Stimulated activated CD4-positive, alpha-beta T cell treated with anti-CD3 and anti-CD28 coated beads, Interleukin-15, amount 100 ng/mL, for 24 hours (primary cell): ENCODE results near the gene PKP4.

Experiments used
- DNase-seq: peaks from one replicate; pipeline ENCODE4 v3.0.0-alpha.2; 2020

The PKP4 gene

DNA sequence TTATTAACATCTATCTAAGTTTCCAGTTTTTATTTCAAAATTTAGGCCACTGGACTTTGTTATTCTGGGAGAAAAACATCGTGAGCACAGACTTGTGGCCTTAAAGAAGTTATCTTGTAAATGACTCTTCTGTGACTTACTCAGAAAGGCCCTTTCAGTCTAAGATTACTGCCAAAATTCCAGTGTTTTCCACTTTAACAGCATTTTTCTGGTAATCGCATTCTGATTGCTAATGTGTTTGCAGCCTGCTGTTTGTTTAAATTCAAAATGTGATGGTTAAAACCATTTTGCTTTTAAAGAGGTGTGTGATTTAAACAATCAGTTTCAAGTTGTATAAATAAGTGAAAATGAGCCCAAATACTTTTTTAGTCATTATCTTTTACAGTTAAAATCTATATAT lies 201.6 kb downstream of the PKP4 start:
- DNase-seq, result no peak

DNA sequence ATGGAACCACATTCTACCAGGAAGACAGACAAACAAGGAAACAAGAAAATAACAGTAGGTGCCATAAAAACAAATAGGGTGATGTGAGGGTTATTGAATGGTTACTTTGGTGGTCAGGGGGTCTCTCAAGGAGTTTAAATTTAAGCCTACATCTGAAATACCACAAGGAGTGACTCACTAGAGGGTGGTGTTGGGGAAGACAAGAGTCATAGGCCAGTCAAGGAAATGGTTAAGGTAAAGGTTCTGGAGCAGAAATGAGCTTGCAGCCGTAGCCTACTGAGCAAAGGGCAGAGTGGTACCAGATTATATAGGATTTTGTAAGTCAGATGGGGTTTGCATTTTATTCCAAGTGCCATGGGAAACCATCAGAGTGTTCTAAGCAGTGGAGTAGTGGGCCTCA lies 202.7 kb downstream of the PKP4 start:
- no peak for DNase-seq

DNA sequence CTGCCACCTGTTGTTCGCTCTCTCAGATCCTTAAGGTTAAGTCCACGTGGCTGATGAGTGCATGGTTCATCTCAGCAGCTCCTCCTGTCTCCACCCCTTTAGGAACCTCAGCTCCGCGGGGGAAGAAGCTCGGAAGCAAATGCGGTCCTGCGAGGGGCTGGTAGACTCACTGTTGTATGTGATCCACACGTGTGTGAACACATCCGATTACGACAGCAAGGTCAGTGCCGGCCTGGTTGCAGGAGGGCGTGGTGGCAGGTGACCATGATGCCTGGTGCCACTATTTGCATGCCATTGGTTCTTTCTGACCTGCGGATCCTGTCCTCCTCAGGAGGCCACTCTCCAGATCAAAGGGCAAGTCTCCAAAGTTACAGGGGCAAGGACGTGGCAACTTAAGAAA lies 204.5 kb downstream of the PKP4 start:
- DNase-seq, result no peak

DNA sequence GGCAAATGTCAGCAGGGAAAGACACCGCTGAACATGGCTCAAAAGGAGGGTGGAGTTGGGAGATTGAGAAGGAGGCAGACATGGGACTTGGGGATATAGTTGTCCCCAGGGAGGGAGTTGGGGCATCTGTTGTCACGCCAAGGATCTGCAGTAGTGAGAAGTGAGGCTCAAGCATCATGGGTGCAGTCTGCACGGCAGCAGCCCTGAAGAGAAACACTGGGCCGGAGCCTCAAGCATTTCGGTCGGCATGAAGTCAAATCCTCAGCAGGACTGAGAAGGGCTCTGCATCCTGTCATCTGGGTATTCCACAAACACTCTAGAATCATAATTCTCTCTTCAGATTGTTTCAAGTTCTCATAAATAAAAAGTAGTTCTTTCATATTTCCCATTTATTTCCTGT lies 205.7 kb downstream of the PKP4 start:
- DNase-seq, result no peak

DNA sequence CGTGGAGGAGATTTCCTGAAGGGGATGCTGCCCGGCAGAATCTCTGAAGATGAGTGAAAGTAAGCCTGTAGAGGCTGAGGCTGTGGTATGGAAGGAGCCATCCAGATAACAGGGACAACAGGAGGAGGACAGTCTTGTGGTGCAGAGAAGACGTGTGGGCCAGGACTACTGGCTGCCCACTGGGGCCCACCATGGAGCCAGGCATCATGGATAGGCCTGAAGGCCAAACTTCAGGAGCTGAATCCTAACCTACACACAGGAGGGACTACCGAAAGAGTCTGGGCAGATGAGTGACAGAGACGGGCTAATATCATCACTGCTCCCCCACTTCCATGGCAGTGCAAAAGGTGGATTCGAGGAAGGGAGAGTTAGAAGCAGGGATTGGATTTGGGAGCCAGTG lies 207.0 kb downstream of the PKP4 start:
- DNase-seq, result no peak

DNA sequence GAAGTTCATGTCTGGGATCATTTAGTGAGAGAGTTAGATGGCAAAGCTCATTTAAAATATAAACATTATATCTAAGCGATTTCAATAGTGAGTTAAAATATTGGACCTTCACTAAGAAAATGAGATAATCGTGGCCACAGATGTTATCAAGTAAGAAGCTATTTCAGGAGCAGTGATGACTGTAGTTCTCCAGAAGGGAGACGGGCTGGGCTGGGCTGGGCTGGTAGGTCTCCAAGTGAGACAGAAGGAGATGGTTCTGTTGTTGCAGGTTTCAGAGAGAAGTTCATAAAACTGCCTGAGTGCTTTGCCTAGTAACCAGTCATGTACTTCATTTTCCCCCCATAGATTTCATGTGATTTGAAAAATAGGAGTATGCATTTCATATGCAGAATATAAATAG lies 208.2 kb downstream of the PKP4 start:
- DNase-seq, result no peak

DNA sequence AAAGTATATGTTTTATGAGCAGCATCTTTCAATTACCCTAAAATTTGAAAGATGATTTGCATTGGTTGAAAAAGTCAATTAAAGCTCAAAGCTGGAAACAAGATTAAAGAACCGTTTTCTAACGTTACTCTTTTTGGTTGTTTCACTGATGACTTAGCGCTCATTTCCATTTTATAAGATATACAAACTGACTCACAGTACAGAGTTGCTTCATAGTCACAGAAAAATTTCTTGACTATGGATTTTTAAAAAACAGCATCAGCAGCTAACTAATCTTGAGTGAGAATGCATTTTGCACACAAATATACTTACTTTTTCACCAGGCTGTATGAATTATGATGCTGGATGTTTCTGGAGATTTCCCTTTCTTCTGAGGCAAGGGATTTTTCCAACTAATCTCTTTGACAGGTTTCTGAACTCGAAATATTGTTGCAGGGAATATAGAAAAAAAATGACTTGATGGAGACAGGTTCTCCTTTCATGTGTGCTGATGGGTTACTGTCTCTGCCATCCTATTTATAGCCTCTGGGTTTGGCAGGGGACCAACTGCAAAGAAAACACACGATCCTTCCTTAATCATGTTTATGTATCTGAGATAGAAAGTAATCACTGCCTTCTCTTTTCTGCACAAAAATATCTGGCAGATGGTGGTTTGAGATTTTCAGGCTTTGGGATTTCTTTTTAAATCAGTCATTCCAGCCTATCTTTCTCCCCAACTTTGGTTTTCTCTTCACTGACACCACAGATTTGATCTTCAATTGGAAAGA lies 209.0 kb downstream of the PKP4 start:
- DNase-seq, result no peak

DNA sequence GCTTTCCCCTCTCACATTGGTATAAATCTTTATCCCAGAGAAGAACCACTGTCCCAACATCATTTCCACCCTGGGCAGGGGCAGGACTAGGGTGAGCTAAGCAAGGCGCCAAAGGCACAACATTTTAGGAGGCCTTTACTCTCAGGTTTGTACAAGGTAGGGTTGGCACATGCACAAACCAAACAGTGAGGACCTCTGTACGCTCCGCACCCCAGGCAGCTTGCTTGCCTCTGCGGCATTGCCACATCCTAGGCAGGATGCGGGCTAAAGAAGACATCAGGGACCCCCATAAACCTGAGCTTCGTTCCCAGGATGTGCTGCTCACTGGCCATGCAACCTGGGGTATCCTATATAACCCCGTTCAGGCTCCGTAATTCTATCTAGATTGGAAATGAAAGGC lies 210.2 kb downstream of the PKP4 start:
- no peak for DNase-seq

DNA sequence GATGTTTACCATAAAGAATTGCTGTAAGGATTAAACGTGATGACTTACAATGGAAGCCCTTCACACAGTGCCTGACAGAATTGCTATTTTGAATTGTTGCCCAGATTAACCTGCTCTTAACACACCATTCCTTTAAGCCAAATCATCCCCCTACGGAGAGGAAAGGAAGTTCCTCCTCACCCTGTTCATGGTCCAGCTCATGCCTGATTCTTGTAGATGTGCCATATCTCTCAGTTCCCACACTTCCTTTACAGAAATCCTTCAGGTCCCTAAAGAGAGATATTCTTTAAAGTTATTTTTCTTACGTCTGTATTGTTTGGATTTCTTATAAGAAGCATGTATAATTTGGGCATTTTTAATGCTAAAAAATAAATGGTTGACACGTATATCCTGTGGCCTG lies 210.8 kb downstream of the PKP4 start:
- no peak for DNase-seq

DNA sequence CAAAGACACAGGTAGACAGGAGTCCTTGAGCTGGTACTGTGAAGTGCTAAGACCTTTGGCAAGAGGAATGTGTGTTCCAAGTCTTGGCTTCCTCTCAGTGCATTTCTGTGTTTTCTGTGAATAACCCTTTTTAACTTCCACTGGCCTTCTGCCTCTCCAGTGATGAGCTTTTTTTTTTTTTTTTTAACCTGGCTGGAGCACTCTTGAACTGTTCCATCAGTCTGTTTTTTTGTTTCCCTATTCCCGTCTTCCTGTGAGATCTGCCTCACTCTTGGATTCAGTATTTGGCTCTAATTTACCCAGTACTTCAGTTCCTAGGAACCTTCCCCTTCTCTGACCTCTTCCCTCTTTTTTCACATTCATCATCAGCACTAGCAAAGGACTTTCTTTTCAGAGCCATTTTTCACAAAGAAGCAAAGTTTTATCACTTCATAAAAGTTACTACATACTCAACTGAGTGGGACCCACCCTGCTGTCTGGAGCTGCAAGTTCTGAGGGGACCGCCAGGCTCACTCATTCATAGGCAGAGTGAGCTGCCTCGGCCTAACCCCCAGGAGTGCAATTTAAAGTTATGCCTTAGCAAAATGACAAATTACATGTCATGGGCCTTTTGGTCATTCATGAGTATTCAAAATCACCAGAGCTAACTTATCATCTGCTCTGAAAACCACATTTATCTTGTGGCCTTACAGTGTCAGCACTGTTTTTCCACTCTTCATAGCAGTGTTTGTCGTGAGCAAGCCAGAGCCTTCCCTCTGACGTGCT lies 211.4 kb downstream of the PKP4 start:
- no peak for DNase-seq

DNA sequence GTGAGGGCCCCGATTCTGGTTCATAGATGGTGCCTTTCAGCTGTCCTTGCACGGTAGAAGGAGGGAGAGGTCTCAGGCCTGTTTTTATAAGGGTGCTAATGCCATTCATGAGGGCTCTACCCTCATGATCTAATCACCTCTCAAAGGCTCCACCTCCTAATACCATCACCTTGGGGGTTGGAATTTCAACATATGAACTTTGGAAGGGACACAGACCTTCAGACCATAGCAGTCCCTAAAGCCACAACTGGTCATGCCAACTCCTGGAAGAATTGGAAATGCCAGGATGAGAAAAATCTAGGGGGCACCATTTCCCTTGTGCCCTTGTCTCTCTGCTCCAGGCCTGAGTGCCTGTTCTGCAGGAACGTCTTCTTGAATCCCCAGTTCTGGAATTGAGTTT lies 213.5 kb downstream of the PKP4 start:
- DNase-seq, result no peak

DNA sequence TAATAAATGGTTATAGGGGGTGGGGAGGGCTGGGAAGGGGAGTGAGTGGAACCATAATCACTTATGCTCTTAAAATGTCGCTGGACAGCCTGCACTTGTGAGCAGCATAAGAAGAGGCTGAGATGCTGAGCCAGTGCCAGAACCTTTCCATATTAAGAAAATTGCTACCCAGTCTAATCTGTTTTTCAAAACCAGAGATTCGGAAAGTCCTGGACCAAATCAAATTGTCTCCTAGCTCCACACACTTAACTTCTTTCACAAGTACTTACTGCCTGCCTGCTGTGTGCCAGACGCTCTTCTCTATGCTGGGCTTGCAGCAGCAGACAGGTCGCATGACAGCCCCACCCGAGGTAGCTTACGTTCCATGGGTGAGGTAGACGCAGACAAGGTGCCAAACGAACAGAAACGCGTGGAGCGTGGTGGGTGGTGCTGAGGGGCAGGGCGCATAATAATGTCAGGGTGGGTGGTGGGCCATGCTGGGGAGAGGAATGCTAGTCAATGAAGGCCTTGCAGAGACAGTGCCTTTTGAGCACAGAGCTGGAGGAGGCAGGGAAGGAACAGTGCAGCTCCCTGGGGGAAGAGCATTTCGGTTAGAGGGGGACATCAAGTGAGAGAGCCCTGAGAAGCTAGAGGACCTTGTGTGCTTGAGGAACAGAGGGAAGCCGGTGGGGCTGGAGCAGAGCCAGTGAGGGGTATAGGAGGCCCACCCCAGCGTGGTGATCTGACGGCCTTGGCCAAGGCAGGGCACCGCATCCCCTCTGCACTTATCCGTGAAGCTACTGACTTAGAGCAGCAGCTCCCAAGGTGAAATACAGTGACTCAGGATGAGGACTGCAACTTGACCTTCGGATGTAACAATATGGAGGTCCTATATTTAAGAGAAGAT lies 214.9 kb downstream of the PKP4 start:
- no peak for DNase-seq

DNA sequence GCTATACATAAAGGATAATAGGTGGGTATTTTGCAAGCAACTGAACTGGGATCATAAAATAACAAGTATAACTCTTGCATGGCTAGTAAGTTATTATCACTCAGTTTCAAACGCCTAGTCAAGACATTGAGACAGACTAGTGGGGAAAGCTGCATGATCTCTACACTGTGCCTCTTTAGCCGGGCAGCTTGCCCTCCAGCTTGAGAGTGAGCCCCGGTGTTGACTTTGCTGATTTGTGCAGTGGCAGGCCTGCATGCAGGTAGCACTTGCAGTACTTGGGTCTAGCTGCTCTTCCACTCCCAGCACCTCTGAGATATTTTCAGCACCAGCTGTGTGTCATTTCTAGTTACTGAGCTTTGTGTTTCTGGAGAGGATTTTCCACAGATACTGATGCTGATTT lies 219.5 kb downstream of the PKP4 start:
- DNase-seq, result no peak

DNA sequence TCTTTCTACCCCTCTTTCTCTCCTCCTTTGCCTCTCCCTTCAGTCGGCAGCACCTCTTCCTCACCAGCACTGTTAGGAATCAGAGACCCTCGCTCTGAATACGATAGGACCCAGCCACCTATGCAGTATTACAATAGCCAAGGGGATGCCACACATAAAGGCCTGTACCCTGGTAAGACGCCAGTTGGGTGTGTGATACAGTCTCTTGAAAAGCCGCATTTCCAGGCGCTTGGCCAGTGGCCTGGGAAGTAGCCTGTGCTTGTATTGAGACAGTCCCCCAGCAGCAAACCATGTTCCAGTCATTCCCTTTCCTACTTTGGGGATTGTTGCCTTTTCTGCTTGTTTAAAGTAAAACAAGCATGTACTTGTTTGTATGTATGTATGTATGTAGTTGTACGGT lies 219.9 kb downstream of the PKP4 start:
- no peak for DNase-seq

DNA sequence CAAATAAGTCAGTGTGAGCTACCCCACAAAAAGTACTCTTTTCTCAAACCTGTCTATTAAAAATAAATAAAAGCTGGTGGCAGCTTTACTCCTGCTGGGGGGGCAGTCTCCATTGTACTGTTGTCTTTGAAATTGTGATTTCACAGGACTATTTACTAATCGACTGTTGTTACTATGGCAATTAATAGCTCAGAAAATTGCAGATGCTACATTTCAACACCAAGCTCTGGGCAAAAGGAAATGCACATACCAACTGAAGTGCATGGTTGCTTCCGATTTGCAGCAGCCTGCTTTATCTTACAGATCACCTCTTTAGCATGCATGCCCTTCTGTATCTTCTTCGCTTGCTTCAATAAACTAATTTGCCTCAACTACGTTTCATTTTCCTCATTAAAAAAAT lies 220.8 kb downstream of the PKP4 start:
- DNase-seq, result no peak

DNA sequence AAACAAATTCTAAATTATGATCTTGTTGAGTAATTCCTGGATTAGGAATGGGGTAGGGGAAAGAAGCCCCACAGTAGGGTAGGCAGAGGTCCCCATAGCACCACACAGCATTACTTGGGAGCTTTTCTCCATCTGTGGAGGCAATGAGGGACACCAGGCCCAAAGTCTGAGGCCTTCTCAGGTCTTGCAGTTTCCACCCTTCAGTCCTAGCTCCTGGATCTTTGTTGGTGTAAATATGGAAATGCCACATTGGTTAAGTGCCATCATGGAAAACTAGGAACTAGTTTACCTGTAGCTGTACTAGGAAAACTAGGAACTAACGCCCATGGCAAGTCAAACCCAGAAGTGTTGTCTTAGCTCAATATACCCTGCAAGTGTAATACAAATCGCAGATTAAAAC lies 225.1 kb downstream of the PKP4 start:
- DNase-seq, result no peak

DNA sequence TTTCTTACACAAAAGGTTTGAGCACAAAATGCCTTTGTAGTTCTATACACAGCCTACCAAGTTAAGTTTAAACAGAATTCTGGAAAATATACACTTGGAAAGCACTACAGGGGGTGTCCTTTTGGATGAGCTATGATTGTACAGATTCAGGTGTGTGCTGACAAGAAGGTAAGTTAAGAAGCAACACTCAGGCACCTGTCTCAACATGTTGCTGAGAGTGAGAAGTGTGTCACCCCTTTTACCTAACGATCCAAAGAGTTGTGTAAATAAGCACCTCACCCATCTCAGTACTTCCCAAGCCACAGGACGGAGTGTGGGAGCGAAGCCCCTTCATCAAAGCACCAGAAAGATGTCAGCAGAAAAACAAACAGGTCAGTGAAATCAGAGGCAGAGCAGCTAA lies 228.9 kb downstream of the PKP4 start:
- no peak for DNase-seq

DNA sequence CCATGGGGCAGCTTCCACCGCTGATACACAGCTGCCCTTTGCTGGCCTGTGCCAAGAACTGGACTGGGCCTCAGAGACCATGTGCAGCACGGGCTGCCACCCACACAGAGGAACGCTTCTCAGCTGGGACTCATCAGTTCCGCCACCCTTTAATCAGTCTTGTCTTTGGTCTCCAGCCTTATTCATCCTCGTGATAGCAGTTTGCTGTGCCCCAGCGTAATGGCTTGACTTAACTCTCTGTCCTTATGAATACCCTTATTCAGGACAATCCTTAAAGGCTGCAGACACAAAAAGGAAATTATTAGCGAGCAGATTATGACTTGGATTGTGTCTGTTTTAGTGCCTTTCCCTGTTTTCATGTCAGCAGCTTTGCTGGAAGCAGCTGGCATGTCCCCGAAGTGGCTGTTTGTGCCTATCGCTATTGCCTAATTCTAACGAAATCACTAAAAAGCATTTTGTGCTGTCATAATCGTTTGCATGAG lies 229.5 kb downstream of the PKP4 start:
- no peak for DNase-seq

DNA sequence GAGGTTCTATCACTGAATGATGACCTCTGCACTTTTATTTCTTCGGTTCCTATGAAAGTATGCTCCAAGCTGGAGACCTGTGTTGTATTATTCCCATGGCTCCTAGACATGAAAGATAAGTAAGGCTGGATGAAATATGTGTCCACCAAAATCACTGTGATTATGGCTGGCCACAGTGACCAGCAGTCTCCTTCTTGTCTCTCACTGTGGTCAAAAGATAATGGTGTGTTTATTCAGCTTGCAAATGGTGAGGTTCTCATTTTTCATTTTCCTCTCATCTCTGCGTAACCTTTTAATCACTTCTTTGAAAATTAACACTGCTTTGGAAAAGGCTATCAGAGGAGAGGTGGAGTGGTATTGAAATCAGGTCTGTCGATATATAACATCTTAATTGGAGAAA lies 230.6 kb downstream of the PKP4 start:
- no peak for DNase-seq

DNA sequence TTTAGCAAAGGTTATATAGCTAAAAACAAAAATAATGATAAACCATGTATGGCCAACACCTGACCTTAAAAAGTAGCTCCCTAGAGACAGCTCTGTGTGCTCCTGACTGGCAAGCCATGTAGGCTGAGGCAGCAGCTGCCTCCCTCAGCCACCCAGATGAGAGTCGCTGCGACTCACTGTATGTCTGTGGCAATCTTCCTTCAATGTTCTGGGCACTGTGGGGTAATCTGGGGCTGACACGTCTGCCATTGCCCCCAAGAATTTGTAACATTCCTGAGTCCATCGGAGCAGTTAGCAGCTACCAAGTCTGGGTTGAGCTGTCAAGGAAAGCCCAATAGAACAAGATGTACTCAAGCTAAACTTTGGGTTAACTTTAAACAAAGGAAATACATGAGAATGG lies 232.0 kb downstream of the PKP4 start:
- no peak for DNase-seq

DNA sequence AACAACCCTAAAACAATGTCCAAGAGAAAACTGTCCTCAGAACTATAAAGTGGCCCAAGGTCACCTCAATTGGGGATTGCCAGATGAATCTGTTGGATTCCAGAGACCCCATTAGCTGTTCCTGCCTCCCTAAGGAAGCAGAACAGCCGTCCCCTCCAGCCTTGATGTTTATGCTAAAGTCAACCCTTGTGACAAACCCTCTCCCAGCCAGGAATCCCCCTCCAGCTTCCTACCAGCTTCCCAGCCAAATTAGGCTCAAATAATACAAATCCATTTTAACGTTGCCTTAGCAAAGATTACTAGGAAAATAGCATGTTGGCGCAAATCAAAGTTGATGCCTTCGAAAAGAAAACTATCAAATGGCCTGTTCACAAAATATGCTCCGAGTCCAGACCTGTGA lies 232.6 kb downstream of the PKP4 start:
- DNase-seq, result no peak

DNA sequence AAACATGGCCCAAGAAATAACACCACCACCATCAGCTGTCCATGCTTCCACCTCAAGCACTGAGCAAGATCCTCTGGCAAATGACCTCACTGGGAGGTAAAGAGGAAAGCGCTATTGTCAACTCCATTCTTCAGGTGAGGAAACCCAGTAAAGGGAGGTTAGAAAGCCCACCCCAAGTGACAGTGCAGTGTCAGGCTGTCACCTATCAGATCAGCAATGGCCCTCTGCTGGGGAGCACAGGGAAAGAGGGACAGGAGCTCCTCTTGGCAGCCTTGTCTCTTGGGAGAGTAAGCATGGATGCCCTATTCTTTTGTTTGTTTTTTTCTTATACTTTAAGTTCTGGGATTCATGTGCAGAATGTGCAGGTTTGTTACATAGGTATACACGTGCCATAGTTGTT lies 234.1 kb downstream of the PKP4 start:
- no peak for DNase-seq

DNA sequence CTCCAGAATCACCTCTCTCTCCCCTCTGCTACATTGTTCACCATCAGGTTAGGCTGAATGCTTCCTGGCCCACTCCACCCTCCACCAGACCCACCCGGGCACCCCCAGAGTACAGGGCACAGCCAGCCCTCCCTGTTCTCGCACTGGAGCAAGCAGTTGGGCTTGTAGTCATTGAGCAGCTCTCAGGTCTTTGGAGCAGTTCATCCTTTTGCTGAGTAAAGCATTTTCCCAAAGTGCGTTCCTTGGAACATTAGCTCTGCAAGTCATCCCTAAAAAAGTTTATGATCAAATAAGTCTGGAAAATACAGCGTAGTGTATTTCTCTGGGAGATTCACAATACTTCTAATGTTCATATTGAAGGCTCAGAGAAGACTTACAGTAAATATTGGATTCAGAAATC lies 234.9 kb downstream of the PKP4 start:
- DNase-seq, result no peak
